ENCODE data around the gene ROCK1.

- TF ChIP-seq POLR2A (IDR thresholded peaks at IDR 0.05; ENCODE audit: control extremely low read depth in 1 of 2, low read depth in 2 of 2, low read length in 2 of 2), result no peak
- TF ChIP-seq ATF2 (IDR thresholded peaks at IDR 0.05; ENCODE audit: low read length), result no peak
- TF ChIP-seq CEBPB (IDR thresholded peaks at IDR 0.05; ENCODE audit: low read depth, low read length), result no peak
- TF ChIP-seq JUND (IDR thresholded peaks at IDR 0.05; ENCODE audit: low read length), result no peak
- TF ChIP-seq, protein P1, sequence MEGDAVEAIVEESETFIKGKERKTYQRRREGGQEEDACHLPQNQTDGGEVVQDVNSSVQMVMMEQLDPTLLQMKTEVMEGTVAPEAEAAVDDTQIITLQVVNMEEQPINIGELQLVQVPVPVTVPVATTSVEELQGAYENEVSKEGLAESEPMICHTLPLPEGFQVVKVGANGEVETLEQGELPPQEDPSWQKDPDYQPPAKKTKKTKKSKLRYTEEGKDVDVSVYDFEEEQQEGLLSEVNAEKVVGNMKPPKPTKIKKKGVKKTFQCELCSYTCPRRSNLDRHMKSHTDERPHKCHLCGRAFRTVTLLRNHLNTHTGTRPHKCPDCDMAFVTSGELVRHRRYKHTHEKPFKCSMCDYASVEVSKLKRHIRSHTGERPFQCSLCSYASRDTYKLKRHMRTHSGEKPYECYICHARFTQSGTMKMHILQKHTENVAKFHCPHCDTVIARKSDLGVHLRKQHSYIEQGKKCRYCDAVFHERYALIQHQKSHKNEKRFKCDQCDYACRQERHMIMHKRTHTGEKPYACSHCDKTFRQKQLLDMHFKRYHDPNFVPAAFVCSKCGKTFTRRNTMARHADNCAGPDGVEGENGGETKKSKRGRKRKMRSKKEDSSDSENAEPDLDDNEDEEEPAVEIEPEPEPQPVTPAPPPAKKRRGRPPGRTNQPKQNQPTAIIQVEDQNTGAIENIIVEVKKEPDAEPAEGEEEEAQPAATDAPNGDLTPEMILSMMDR (IDR thresholded peaks at IDR 0.05; ENCODE audit: control extremely low read depth in 1 of 3, insufficient read depth in 1 of 3, low read depth in 1 of 3, low read length in 3 of 3), result no peak
- TF ChIP-seq RAD21 (IDR thresholded peaks at IDR 0.05 in 1 of 2, conservative IDR thresholded peaks at IDR 0.05 in 1 of 2; ENCODE audit: low read depth in 2 of 2, low read length in 2 of 2), result no peak
- no peak for TF ChIP-seq POLR2AphosphoS5 (IDR thresholded peaks at IDR 0.05; ENCODE audit: low read depth, low read length)
- no peak for TF ChIP-seq SIX5 (IDR thresholded peaks at IDR 0.05; ENCODE audit: low read depth, low read length)
- no peak for TF ChIP-seq RFX5 (IDR thresholded peaks at IDR 0.05; ENCODE audit: borderline replicate concordance, low read depth, low read length)
- TF ChIP-seq EP300 (IDR thresholded peaks at IDR 0.05; ENCODE audit: borderline replicate concordance in 1 of 2, low read depth in 2 of 2, low read length in 2 of 2), result no peak
- TF ChIP-seq MAX (IDR thresholded peaks at IDR 0.05), result no peak
- no peak for TF ChIP-seq TAF1 (IDR thresholded peaks at IDR 0.05; ENCODE audit: low read depth, low read length)
- TF ChIP-seq TEAD4 (IDR thresholded peaks at IDR 0.05; ENCODE audit: low read depth, low read length), result no peak
Measured at GRCh38 chr18:21090680-21091079, 20.9 kb downstream of the ROCK1 start.

Data from H1 (cell line).